K562 (cell line): Measurements from ENCODE around the gene SLC39A11. TPM values are rescaled to one million over a fixed set of nuclear protein-coding genes. Genes with fewer than 3 reads are reported as not detected.

Experiments used
- ATAC-seq: fragments of 200-7000 bp; cut with Tn5 transposase; 3 replicates; pipeline ENCODE4 v1.9.1; 2020; ENCODE audit warnings: moderate library complexity
- BruUV-seq: library from RNA; stranded (reverse); fragments of 400-500 nt; replicated peaks from 2 replicates; lab custom pipeline; 2021; lab: Mats Ljungman, UMichigan
- CTCF ChIA-PET: fragments of 300-600 bp; formaldehyde crosslinking; extraction: SDS; loops from one replicate; lab custom pipeline; 2021; ENCODE audit warnings: low intra/inter-chr PET ratio; lab: Yijun Ruan, JAX
- POLR2A ChIA-PET: fragments of 300-600, 350-650 bp; sonication (Branson Sonifier 250); formaldehyde crosslinking; extraction: SDS; loops from one replicate; lab custom pipeline; 2021; ENCODE audit warnings: antibody characterized with exemption, inconsistent platforms; lab: Yijun Ruan, JAX
- DNase-seq, 4 experiments: peaks; one replicate each; pipeline versions ENCODE4 v3.0.0 to v3.0.0-alpha.2; 2011 to 2018; ENCODE audit warnings: low spot score in 3 of 4, mixed read lengths in 3 of 4; ENCODE audit errors: extremely low read depth in 1 of 4
- FAIRE-seq: peaks from 2 replicates; lab custom pipeline; 2011; peaks lifted over from hg19 to GRCh38; lab: Jason Lieb, UNC
- H2AFZ ChIP-seq: 2 replicates; pipeline ENCODE4 v1.6.0; 2011; ENCODE audit warnings: low read depth, low read length, control low read depth, inconsistent platforms
- H3K27ac ChIP-seq: fragments of 200-600 bp; 3 replicates; pipeline ENCODE4 v1.8.0; 2011; ENCODE audit warnings: low read depth, mild to moderate bottlenecking, control low read depth, inconsistent platforms, low read length, moderate library complexity, mixed read lengths; ENCODE audit errors: extremely low read depth
- H3K27me3 ChIP-seq, 2 experiments: fragments of 300-600 bp in 1 of 2; 2 replicates in 1 of 2; 3 replicates in 1 of 2; pipeline versions ENCODE4 v1.6.0 to v1.8.0; 2011; ENCODE audit warnings: inconsistent platforms in 2 of 2, low read length in 2 of 2, mild to moderate bottlenecking in 1 of 2, mixed read lengths in 1 of 2, moderate library complexity in 1 of 2; ENCODE audit not compliant: control insufficient read depth in 2 of 2, insufficient read depth in 2 of 2
- H3K36me3 ChIP-seq: fragments of 300-600 bp; 3 replicates; pipeline ENCODE4 v1.8.0; 2011; ENCODE audit warnings: mild to moderate bottlenecking, low read length, inconsistent platforms; ENCODE audit not compliant: control insufficient read depth, insufficient read depth
- H3K4me1 ChIP-seq, 2 experiments: fragments of 200-600 bp in 1 of 2; replicated peaks in 1 of 2; 2 replicates in 1 of 2; 3 replicates in 1 of 2; pipeline versions ENCODE4 v1.5.1 to v1.8.0; 2011; ENCODE audit warnings: inconsistent platforms in 2 of 2, low read length in 2 of 2, mild to moderate bottlenecking in 1 of 2, mixed read lengths in 1 of 2, moderate library complexity in 1 of 2; ENCODE audit not compliant: control insufficient read depth in 2 of 2, insufficient read depth in 2 of 2
- H3K4me2 ChIP-seq: 2 replicates; pipeline ENCODE4 v1.6.1; 2011; ENCODE audit warnings: low read length, control low read depth, inconsistent platforms, mixed read lengths; ENCODE audit not compliant: insufficient read depth
- H3K4me3 ChIP-seq: fragments of 200-600 bp; sonication (generic), shearing (Covaris generic); 2 replicates; pipeline ENCODE4 v1.5.1; 2016; ENCODE audit warnings: control low read depth, inconsistent platforms
- H3K79me2 ChIP-seq: fragments of 200-600 bp; 3 replicates; pipeline ENCODE4 v1.8.0; 2011; ENCODE audit warnings: low read length, inconsistent platforms; ENCODE audit not compliant: control insufficient read depth, insufficient read depth
- H3K9ac ChIP-seq, 2 experiments: 2 replicates each; pipeline versions ENCODE4 v1.6.0 to v1.6.1; 2011; ENCODE audit warnings: low read depth in 2 of 2, low read length in 2 of 2, control low read depth in 1 of 2, inconsistent platforms in 1 of 2, mild to moderate bottlenecking in 1 of 2, mixed read lengths in 1 of 2; ENCODE audit not compliant: insufficient read depth in 1 of 2
- H3K9me1 ChIP-seq: one replicate; pipeline ENCODE4 v1.6.0; 2011; ENCODE audit warnings: inconsistent platforms, mild to moderate bottlenecking, low read length, moderate library complexity; ENCODE audit not compliant: control insufficient read depth, insufficient read depth
- H3K9me3 ChIP-seq: replicated peaks from 2 replicates; pipeline ENCODE4 v1.5.1; 2011; ENCODE audit warnings: low read depth, low read length, inconsistent platforms; ENCODE audit not compliant: control insufficient read depth, insufficient read depth
- H4K20me1 ChIP-seq: replicated peaks from 2 replicates; pipeline ENCODE4 v1.6.1; 2011; ENCODE audit warnings: low read length, inconsistent platforms, mixed read lengths; ENCODE audit not compliant: control insufficient read depth, insufficient read depth
- ARID1B ChIP-seq: fragments of 450-650 bp; IDR thresholded peaks from 2 replicates; pipeline ENCODE4 v1.6.1; 2016; ENCODE audit warnings: antibody characterized with exemption, mild to moderate bottlenecking, inconsistent platforms
- BCL6 ChIP-seq: fragments of 250-450 bp; sonication (Bioruptor Pico); IDR thresholded peaks from 2 replicates; pipeline ENCODE4 v1.4.0; 2020
- FOXO4 ChIP-seq: fragments of 450-650 bp; formaldehyde crosslinking; IDR thresholded peaks from 2 replicates; pipeline ENCODE4 v1.4.0; 2020; ENCODE audit warnings: mild to moderate bottlenecking, moderate library complexity
- HCFC1 ChIP-seq: IDR thresholded peaks from 2 replicates; pipeline ENCODE4 v1.6.1; 2012; ENCODE audit warnings: low read depth, low read length, improper control_type of control experiment
- ILK ChIP-seq: fragments of 450-650 bp; IDR thresholded peaks from 2 replicates; pipeline ENCODE4 v1.6.1; 2016; ENCODE audit warnings: missing genetic modification characterization, low read depth, mild to moderate bottlenecking, missing compliant biosample characterization, moderate library complexity, borderline replicate concordance
- KLF16 ChIP-seq: IDR thresholded peaks from 2 replicates; pipeline ENCODE4 v1.6.1; 2016; ENCODE audit warnings: antibody characterized with exemption
- NR4A1 ChIP-seq, 2 experiments: fragments of 250-450 bp in 1 of 2; fragments of 450-650 bp in 1 of 2; sonication (Bioruptor Pico) in 1 of 2; IDR thresholded peaks; 2 replicates each; pipeline versions ENCODE4 v1.4.0 to v1.6.1; 2016 to 2020; ENCODE audit warnings: mild to moderate bottlenecking in 2 of 2, missing compliant biosample characterization in 1 of 2, missing genetic modification characterization in 1 of 2, moderate library complexity in 1 of 2
- PPARD ChIP-seq: fragments of 250-450 bp; sonication (Bioruptor Pico); IDR thresholded peaks from 2 replicates; pipeline ENCODE4 v1.8.0; 2022; ENCODE audit warnings: inconsistent platforms, mild to moderate bottlenecking, moderate library complexity
- SPI1 ChIP-seq: IDR thresholded peaks from 2 replicates; pipeline ENCODE4 v1.6.1; 2011; ENCODE audit warnings: low read depth, low read length, control low read depth, borderline replicate concordance
- TARDBP ChIP-seq: fragments of 450-650 bp; IDR thresholded peaks from 2 replicates; pipeline ENCODE4 v1.6.1; 2016
- XRCC4 ChIP-seq: IDR thresholded peaks from one replicate; pipeline ENCODE4 v1.6.1; 2011; ENCODE audit not compliant: insufficient read depth, insufficient read length; ENCODE audit errors: extremely low read depth
- ZC3H11A ChIP-seq: IDR thresholded peaks from 2 replicates; pipeline ENCODE4 v1.6.1; 2012; ENCODE audit warnings: low read depth, low read length, improper control_type of control experiment
- ZNF143 ChIP-seq: sonication (generic); formaldehyde crosslinking; IDR thresholded peaks from 2 replicates; pipeline ENCODE4 v1.9.0; 2022; ENCODE audit warnings: mild to moderate bottlenecking, missing genetic modification reagents
- ZNF609 ChIP-seq: sonication (generic); formaldehyde crosslinking; IDR thresholded peaks from 2 replicates; pipeline ENCODE4 v1.8.1; 2023; ENCODE audit warnings: missing genetic modification reagents, mild to moderate bottlenecking, borderline replicate concordance
- WGBS: fragments of 100-300 bp; shearing (Covaris generic); methylation state at CpG from one replicate; pipeline ENCODE4 v1.1.6; 2016; ENCODE audit warnings: low coverage, mixed read lengths; ENCODE audit not compliant: insufficient coverage; ENCODE audit errors: missing lambda C conversion rate; 5-methylcytosine and 5-hydroxymethylcytosine counted together
- in situ Hi-C: fragments of 300-500 bp; cut with MboI; formaldehyde crosslinking; loops from 4 replicates; pipeline ENCODE4 v1.15.0; 2018; ENCODE audit warnings: inconsistent platforms, mixed read lengths
- intact Hi-C: fragments of 100-400 bp; cut with micrococcal nuclease; formaldehyde crosslinking; loops from 2 replicates; pipeline ENCODE4 v1.14.2; 2022
- polyA plus RNA-seq, 8 experiments: library from polyadenylated mRNA; depleted of rRNA in 4 of 8; stranded (reverse) in 5 of 8; unstranded in 3 of 8; fragments of >200 nt; fragmentation: Nextera tagmentation in 2 of 8; fragmentation: Illumina TruSeq in 1 of 8; extraction: Ambion mirVana in 2 of 8; extraction: Trizol in 1 of 8; gene quantifications; 2 replicates each; pipeline versions ENCODE4 v1.2.1 to v1.2.3, GENCODE V29; 2011 to 2014; ENCODE audit warnings: inconsistent platforms in 1 of 8, missing spikeins in 1 of 8
- total RNA-seq, 7 experiments: library from RNA; depleted of rRNA in 6 of 7; stranded (reverse); fragments of >200 nt in 6 of 7; fragmentation: Illumina TruSeq in 2 of 7; extraction: Trizol in 2 of 7; gene quantifications; 2 replicates each; pipeline versions ENCODE4 v1.2.1 to v1.2.3, GENCODE V29; 2011 to 2021; ENCODE audit warnings: low replicate concordance in 1 of 7
- TF ChIP-seq, protein P1 (sequence below): fragments of 450-650 bp; IDR thresholded peaks from 2 replicates; pipeline ENCODE4 v1.7.0; 2016; ENCODE audit warnings: borderline replicate concordance

The SLC39A11 gene
- total and polyA plus RNA-seq, 9 of the 15 experiments (the other 6 are each of a cell fraction or from before 2014, with no cell fraction given) = 10.5 to 26.4 (median 13.4) TPM

DNA sequence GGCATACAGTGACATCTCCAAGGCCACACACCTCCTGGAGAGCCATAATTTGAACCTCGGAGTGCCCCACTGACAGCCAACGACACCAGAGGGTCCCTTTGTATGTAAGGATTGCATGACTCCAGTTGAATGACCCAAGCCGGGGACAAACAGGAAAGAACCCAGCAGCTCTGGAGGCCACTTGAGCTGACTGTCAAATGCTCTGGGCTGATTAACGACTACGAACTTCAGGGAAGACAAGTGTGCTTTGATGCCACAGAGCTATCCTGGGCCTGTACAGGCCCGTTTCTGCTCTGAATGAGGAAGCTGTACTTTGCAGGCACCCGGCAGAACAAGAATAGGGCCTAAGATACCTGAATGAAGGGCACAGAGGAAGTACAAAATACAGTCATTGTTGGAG, 404.6 kb downstream of the SLC39A11 start:
- Histone ChIP-seq H3K4me3 (no peak overlapping the region), H3K79me2 (no peaks in the 10 kb centered on the region)
- no peak for TF ChIP-seq TARDBP
- TF ChIP-seq HCFC1 = no peak
- TF ChIP-seq FOXO4 = no peak
- TF ChIP-seq ZNF609 (CRISPR knock-in tag) = no peak
- TF ChIP-seq, protein P1, sequence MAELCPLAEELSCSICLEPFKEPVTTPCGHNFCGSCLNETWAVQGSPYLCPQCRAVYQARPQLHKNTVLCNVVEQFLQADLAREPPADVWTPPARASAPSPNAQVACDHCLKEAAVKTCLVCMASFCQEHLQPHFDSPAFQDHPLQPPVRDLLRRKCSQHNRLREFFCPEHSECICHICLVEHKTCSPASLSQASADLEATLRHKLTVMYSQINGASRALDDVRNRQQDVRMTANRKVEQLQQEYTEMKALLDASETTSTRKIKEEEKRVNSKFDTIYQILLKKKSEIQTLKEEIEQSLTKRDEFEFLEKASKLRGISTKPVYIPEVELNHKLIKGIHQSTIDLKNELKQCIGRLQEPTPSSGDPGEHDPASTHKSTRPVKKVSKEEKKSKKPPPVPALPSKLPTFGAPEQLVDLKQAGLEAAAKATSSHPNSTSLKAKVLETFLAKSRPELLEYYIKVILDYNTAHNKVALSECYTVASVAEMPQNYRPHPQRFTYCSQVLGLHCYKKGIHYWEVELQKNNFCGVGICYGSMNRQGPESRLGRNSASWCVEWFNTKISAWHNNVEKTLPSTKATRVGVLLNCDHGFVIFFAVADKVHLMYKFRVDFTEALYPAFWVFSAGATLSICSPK = no peak
- TF ChIP-seq PPARD (CRISPR knock-in tag) = no peak
- TF ChIP-seq ILK = no peak
- no peak for TF ChIP-seq BCL6
- no peak for TF ChIP-seq XRCC4
- no peak for TF ChIP-seq SPI1
- TF ChIP-seq ZC3H11A = no peak
- TF ChIP-seq ARID1B = no peak
- no peak for TF ChIP-seq ZNF143
- TF ChIP-seq KLF16 = no peak
- TF ChIP-seq NR4A1 (CRISPR knock-in tag; IDR thresholded peaks at IDR 0.05) = no peak
- TF ChIP-seq NR4A1 (tag; IDR thresholded peaks at IDR 0.05) = no peak
- TF ChIP-seq, all 486 proteins: peak for 0
- FAIRE-seq (no peak), ATAC-seq (no peak), DNase-seq (no peak)
- Histone ChIP-seq H3K9me3 (no peaks in the 10 kb centered on the region), H2AFZ (no peak overlapping the region), H4K20me1 (no peaks in the 10 kb centered on the region), H3K9me1 (no peaks in the 10 kb centered on the region), H3K27me3 (no peaks in the 10 kb centered on the region; a peak in 1 of 5 replicates), H3K4me2 (no peak overlapping the region), H3K36me3 (no peaks in the 10 kb centered on the region), H3K4me1 (no peaks in the 10 kb centered on the region), H3K9ac (no peak overlapping the region), H3K27ac (no peak overlapping the region)
- 20% methylated on average over 7 of the region's 7 CpGs for WGBS
- BruUV-seq = no TSS peak
- in situ Hi-C loops (no loop called here), intact Hi-C loops (no loop called here)
- POLR2A ChIA-PET = interaction anchor here (0.6 kb wide), 1 partner anchor 22 kb away, joined by 3 read pairs; no protein-coding TSS in a partner anchor
- CTCF ChIA-PET = no interaction called here
